H1 (cell line): ENCODE data around the gene PRPH2.

Source experiments
- BACH1 ChIP-seq: IDR thresholded peaks from 2 replicates; pipeline ENCODE4 v1.6.1; 2012; ENCODE audit warnings: low read length, improper control_type of control experiment
- CTCF ChIP-seq, 3 experiments: IDR thresholded peaks; 1 replicate in 2 of 3; 2 replicates in 1 of 3; pipeline versions ENCODE4 v1.5.1 to v1.6.1; 2011; ENCODE audit warnings: low read length in 3 of 3, mild to moderate bottlenecking in 3 of 3, inconsistent platforms in 2 of 3, low read depth in 1 of 3, moderate library complexity in 1 of 3; ENCODE audit not compliant: insufficient read depth in 1 of 3; ENCODE audit errors: control extremely low read depth in 1 of 3
- EZH2 ChIP-seq: fragments of 200-600 bp; sonication (generic); IDR thresholded peaks from 2 replicates; pipeline ENCODE4 v1.7.1; 2012; ENCODE audit warnings: low read depth, mild to moderate bottlenecking, moderate library complexity, low read length, inconsistent platforms; ENCODE audit not compliant: severe bottlenecking
- GABPA ChIP-seq: IDR thresholded peaks from 2 replicates; pipeline ENCODE4 v1.6.1; 2011; ENCODE audit warnings: mild to moderate bottlenecking, low read length, moderate library complexity, borderline replicate concordance; ENCODE audit not compliant: insufficient read depth
- POLR2A ChIP-seq, 2 experiments: IDR thresholded peaks; 1 replicate in 1 of 2; 2 replicates in 1 of 2; pipeline ENCODE4 v1.6.1; 2011; ENCODE audit warnings: low read depth in 2 of 2, low read length in 2 of 2, mild to moderate bottlenecking in 2 of 2; ENCODE audit errors: control extremely low read depth in 1 of 2
- POLR2AphosphoS5 ChIP-seq: IDR thresholded peaks from 2 replicates; pipeline ENCODE4 v1.6.1; 2011; ENCODE audit warnings: low read depth, low read length
- RBBP5 ChIP-seq: IDR thresholded peaks from 2 replicates; pipeline ENCODE4 v1.7.1; 2012; ENCODE audit warnings: low read depth, mild to moderate bottlenecking, inconsistent platforms, low read length, moderate library complexity, borderline replicate concordance
- SP1 ChIP-seq: IDR thresholded peaks from 2 replicates; pipeline ENCODE4 v1.6.1; 2011; ENCODE audit warnings: low read depth, low read length
- SRF ChIP-seq: IDR thresholded peaks from 2 replicates; pipeline ENCODE4 v1.6.1; 2011; ENCODE audit warnings: mild to moderate bottlenecking, low read depth, low read length, moderate library complexity
- TAF1 ChIP-seq: IDR thresholded peaks from 2 replicates; pipeline ENCODE4 v1.6.1; 2011; ENCODE audit warnings: mild to moderate bottlenecking, low read depth, low read length
- TBP ChIP-seq: IDR thresholded peaks from 2 replicates; pipeline ENCODE4 v1.6.1; 2011; ENCODE audit warnings: low read depth, low read length, improper control_type of control experiment
- ZNF274 ChIP-seq: IDR thresholded peaks from 2 replicates; pipeline ENCODE4 v1.7.0; 2012; ENCODE audit warnings: low read length, borderline replicate concordance; ENCODE audit errors: extremely low read depth
- TF ChIP-seq, protein P1 (sequence below): IDR thresholded peaks from 2 replicates; pipeline ENCODE4 v1.6.1; 2011; ENCODE audit warnings: low read depth, mild to moderate bottlenecking, low read length; ENCODE audit not compliant: insufficient read depth
- TF ChIP-seq, protein P2 (sequence below): IDR thresholded peaks from 2 replicates; pipeline ENCODE4 v1.6.1; 2012; ENCODE audit warnings: inconsistent platforms

GRCh38 chr6:42711930-42712329, 10.5 kb downstream of the PRPH2 start:
- TF ChIP-seq GABPA (no peak), CTCF (IDR thresholded peaks at IDR 0.05; ENCODE audit: control extremely low read depth in 1 of 3, insufficient read depth in 1 of 3, low read depth in 1 of 3, low read length in 3 of 3) (no peak), EZH2 (no peak), ZNF274 (no peak), POLR2A (IDR thresholded peaks at IDR 0.05; ENCODE audit: control extremely low read depth in 1 of 2, low read depth in 2 of 2, low read length in 2 of 2) (no peak), SP1 (no peak), BACH1 (no peak), TAF1 (no peak), POLR2AphosphoS5 (no peak), RBBP5 (no peak), SRF (no peak), TBP (no peak)
- TF ChIP-seq, protein P1, sequence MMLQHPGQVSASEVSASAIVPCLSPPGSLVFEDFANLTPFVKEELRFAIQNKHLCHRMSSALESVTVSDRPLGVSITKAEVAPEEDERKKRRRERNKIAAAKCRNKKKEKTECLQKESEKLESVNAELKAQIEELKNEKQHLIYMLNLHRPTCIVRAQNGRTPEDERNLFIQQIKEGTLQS, result no peak
- TF ChIP-seq, protein P2, sequence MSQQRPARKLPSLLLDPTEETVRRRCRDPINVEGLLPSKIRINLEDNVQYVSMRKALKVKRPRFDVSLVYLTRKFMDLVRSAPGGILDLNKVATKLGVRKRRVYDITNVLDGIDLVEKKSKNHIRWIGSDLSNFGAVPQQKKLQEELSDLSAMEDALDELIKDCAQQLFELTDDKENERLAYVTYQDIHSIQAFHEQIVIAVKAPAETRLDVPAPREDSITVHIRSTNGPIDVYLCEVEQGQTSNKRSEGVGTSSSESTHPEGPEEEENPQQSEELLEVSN, result no peak
